OCI-M2 (cell line): ENCODE measurements around the gene PIK3C3.

ENCODE experiments used
- DNase-seq: peaks from one replicate; lab custom pipeline; 2025; ENCODE audit not compliant: unreplicated experiment; lab: John Stamatoyannopoulos, UW

PIK3C3 gene

DNA sequence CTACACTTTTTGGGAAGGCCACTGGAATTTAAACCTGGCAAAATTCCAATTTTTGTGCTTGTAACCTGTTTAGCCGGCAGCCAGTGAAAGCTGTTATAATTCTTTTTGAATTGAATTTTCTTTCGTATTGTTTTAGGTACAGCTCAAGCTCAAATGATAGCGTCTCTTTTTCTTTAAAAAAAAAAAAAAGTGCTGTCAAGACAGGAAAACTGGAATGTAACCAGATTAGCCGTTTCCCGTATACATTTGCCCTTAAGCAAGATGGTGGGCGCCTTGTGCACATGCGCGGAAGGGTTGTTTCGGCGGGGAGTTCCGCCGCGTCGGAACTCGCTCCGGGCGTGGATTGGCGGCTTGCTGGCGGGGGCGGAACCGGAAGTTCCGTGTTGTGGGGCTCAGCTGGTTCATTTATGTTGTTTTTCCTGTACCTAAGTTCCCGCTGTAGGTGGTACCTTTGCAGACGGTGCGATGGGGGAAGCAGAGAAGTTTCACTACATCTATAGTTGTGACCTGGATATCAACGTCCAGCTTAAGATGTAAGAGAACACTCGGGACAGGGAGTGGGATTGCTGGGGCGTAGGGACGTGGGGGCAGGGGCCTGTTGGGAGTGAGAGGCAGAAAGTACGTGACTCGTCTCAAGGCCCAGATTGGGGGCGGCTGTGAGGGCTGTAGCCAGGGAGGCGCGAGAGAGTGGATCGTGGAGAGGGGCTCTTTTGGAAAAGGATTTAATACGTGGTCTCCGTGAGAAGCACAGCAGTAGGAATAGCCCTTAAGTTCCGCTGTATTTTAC, at the start of gene PIK3C3:
TSS of gene PIK3C3 (plus strand) at position 408 of the 787 bp plus-strand sequence. CDS start at position 466, 58 bp downstream.
- DNase-seq, result peak; percentile 55

DNA sequence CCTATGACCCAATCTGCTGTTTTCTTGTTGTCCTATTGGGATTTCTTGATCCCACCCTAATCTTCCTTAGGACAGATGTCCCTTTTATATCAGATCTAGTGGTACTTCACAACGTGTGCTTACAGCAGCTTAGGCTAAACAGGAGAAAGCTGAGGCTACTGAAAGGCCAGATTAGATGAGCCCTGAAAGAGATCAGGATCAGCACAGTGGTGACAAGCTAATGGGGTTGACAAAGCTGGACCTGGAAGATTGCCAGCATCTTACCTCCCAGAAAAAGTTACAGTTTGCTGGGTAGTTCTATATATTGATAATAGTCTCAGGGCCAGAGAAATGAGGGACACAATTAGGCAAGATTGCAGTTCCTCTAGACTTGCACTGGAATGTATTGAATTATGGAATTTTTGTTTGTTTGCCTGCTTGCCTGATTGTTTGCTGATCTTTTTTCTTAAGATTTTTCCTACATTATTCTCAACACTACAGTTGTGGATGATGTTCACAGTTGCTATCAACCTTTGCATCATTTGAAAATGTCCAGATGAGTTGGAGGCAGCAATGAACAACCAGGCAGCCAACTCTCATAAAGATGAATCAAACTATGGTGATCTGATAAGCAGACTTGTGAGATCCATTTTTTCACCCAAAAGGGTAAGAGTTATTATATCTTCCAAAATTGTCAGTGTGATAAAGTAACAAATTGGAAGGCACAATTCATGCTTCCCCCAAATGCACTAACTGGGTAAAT, 49.1 kb upstream of the PIK3C3 start:
- DNase-seq, result no peak

DNA sequence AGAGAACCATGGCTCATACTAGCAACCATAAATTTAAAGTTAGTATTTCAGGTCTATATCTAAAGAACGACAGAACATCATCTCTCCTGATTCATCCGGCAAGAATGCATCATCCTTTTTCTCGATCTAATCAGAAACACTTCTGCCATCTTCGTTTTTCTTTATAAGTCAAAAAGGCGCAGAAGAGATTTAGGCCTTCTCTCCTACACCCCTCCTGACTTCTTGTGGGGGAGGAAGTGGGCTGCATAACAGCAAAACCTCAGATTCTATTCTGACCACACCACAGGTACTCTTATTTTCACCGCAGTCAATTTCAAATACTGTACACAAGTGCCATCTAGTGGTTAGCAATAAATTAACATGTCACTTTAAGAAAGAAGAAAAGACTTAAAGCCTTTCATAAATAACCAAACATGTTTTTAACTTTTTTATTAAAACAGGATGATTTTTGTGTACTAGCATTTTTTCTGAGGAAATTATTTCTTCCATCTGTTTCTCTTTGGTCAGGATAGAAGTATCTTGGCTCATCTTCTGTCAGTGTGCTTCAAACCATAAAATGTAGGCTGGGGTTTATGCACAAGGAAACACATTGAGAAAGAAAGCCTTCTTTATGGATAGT, 48.4 kb upstream of the PIK3C3 start:
- DNase-seq, result no peak

DNA sequence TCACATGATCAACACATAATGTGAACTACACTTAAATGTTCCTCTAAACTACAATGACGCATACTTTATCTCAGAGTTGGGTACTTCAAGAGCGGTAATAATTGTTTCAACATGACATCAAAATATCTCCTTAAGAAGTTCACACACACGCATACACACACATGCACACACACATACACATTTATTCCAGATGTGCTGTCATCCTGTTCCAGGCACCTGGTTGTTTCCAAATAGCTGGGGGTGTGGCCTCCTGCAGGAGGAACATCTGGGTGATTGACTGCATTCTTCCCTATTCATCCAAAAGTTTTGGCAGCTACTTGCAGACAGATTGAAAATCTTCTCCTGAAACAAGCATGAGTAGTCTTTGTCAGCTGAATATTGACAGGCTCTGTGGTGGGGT, 37.9 kb upstream of the PIK3C3 start:
- DNase-seq, result no peak

DNA sequence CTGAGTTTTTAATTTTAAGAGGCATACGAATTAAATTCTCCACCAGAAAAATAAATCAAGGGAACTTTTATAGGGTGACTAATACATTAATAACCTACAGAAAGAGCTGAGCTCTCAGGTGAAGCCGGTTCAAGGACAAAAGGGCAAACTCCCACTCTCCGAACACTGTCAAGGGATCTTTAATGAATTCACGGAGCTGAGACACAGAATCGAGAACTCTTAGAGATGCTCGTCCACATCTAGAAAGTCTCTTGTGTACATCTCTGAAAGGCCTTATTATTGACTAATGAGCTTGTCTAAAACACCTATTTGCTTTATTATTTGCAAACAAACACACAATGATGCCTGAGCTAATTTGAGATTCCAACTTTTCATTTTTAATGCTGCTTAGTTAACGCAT, 33.3 kb upstream of the PIK3C3 start:
- no peak for DNase-seq

DNA sequence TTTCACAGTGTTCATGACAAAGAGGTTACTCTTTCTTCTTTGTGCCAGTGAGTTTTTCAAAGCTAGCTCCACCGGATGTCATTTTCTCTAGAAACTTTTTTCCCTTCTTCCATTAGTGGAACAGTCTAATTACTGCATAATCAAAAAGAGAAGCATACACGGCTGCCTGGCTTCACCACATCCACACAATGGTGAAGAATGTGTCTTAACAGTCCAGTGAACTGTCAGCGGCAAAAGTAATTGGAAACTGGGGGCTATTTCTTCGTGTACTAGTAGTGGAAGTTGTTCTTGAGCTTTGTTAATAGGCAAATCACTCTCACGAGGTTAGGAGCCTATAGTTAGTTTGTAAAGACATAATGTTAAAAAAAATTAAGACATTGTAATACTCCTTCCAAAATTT, 32.9 kb upstream of the PIK3C3 start:
- DNase-seq, result no peak

DNA sequence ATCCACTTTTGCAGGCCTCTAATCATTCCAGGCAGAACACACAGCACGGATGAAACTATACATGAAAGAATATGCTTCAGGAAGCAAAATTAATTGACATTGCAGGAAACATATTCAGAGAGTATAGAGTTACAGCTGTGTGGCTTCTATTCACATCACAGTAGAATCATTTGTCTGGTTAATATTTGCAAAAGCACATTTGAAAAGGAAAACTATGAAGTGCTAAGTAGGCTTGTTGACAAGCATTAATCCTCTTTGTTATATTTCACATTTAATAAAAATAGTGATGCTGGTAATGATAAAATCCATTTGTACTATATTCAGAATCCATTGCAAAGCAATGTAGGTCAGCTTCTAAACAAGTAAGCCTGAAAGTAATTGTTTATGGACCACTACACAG, 32.2 kb upstream of the PIK3C3 start:
- DNase-seq, result no peak

DNA sequence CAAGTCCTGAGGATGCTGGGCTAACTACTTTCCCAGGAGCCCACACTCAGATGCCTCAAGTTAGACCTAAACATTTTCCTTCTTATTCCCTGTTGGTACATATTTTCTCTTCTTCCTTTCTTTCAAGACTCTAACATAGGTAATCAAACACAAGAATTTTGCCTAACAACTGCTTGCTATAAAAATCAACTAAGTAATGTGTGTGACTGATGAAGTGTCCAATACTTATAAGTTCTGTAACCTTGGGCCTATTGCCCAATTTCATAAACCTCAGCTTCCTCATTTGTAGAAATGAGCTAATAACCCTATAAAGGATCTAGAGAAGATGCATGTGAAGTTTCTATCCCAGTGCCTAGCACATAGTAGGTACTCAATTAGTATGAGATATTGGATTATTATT, 31.6 kb upstream of the PIK3C3 start:
- DNase-seq, result no peak

DNA sequence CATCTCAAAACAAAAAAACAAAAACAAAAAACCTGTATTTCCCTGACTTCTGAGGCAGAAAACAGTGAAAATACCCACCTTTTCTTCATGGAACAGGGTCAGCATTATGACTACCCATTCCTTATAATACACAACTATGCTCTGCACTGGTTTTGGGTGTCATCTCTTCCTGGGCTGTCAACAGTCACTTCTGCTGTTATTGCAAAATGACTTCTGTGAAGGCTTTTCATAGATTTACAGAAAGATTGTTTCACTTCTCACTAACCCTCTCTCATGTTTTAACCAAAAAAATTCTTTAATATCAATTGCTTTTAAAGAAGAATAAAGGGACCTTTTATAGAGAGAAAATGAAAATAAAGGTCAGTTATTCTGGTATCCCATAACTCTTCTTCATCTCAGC, 26.5 kb upstream of the PIK3C3 start:
- DNase-seq, result no peak

DNA sequence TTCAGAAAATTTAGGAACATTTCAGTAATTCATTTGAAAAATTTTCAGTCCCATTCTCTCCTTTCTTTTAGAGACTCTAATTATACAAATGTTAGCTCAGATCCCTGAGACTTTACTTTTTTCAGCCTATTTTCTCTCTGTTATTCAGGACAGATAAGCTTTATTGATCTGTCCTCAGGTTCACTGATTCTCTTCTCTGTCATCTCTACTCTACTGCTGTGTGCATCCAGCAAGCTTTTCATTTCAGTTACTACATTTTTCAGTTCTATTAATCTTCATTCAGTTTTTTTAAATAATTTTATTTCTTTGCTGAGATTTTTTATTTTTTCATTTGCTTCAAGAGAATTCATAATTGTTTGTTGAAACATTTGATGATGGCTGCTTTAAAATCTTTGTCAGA, 22.1 kb upstream of the PIK3C3 start:
- DNase-seq, result no peak

DNA sequence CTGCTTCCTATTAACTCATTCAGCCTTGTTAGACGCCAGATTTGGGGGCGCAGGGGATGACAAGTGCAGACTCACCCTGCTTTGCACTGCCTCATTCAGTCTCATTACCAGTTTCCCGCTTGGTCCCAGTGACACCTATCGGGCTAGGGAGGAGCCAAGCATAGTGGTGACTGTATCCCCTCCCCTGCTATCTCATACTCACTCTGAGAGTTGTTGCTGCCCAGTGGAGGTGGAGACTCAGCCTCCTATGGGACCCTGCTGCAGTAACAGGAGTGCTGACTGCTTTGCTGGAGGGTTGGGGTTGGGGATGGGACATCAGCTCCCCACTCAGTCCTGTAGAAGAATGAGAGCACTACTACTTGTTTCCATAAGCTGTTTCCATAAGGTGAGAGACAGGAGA, 21.3 kb upstream of the PIK3C3 start:
- no peak for DNase-seq

DNA sequence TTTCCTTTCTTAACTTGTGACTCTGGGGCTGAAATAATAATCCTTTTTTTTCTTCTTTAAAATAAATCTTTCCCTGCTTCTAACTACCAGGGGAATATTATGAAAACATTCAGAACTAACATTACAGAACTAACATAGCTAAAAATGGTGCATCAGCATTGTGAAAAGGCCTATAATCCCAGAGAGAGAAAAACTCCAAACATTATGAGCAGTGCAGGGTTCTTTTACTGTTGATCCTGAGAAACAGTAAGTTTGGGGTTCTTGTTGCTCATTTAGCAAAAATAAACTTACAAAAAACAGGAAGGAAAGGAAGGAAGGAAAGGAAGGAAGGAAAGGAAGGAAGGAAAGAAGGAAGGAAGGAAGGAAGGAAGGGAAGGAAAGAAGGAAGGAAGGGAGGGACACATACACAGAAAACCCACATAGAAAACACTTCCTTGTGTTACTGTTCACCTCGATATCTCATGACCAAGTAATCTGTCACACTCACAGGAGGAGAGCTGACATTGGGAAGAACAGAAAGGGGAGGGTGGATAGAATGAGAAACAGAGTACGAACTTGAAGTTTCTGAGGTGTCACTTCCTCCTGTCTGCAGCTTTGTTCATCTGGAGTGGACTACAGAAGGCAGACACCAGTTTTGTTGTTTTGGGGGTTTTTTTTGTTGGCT, 18.4 kb upstream of the PIK3C3 start:
- no peak for DNase-seq

DNA sequence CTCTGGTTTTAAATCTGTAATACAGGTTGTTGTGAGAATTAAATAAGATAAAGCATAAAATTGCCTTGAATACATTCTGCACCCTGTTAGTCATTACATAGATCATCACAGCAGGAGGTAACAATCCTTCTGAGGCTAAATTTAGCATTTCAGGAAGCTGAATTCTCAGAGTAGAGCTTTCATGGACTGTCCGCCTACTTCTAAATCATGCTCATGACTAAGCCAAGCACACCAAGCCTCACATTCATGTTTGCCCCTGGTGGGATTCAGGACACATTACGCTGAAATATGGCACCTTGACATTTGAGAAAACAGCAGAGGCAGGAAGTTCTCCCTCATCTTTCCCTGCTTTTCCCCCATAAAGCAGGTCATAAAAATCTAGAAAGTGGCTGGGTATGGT, 16.6 kb upstream of the PIK3C3 start:
- DNase-seq, result no peak

DNA sequence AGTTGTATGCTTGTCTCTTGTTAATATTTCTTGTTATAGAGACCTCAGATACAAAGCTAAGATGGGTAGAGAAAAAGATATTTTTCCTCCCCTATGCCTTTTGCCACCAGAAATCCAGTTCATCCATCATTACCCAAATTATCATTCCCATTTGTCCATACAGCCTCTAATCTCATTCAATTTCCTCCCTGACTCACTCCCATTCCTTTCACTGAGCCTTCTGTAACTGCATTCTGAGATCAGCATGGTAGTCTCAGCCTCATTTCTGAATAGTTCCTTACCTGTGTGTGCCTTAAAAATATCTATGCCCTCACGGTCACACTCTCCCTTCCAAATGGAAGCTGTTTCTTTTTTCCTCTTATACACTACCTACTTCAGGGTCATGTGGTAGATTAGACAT, 15.7 kb upstream of the PIK3C3 start:
- no peak for DNase-seq

DNA sequence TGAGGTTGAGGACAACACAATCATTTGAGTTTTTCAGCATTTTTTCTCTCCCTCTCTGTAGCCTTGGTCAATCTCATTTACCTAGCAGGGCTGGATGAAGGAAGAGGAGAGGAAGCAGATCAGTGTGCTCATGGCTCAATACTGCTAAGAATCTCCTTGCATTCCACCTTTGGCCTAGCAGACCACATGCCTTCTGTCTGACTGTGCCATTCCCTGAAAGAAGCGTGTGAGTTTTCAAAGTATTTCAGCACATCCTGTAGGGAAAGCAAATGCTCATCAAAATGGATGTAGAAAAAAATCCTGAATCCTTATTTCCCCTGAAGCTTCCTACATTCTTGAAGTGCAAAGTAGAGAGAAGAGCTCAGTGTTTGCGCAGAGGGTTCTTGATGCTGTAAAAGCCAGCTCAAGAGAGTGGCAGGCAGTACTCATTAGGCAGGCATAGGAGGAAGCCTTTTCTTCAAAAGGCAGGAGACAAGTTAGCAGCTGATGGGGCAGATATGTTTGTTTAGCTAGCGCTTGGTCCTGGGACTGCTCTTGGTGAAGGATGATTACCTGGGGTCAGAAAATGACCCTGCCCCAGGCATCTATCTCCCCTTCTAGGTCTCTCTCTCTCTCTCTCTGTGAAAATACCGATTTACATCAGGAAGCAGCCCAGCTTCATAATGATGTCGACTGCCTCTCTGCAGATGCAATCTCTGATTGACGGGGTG, 14.4 kb upstream of the PIK3C3 start:
- DNase-seq, result no peak

DNA sequence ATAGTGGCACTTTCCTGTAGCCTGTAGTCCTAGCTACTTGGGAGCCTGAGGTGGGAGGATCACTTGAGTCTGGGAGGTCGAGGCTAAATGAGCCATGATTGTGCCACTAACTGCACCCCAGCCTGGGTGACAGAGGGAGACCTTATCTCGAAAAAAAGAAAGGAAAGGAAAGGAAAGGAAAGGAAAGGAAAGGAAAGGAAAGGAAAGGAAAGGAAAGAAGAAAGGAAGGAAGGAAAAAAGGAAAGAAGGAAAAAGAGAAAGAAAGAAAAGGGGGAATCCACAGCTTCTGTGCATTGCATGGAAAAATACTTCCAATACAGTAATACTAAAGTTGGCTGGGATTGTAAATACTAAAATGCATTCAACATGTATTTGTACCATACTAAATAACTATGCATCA, 12.8 kb upstream of the PIK3C3 start:
- no peak for DNase-seq

DNA sequence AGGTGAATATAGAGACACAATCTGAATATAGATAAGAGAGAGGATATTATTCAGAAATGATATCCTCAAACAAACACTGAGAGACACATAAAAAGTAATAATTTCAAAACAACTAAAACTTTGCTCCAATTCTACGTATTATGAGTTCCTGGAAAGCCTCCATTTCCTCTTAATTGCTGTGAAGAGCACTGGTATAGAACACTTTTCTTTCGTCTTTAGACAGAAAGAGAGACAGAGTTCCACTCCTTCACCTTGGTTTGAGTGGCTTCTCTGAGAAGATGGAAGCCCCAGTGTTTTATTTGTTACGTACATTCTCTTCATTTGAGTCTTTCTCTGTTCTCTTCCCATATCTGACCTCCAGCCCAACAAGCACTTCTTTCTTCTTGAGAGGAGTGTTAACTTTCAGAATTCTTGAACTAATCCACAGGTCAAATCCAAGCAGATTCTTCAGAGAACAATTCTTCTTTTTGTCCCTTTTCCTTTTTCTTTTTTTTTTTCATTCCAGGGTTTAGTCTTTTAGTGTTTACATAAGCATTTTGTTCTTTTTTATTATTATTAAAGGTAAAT, 6.4 kb upstream of the PIK3C3 start:
- DNase-seq, result no peak

DNA sequence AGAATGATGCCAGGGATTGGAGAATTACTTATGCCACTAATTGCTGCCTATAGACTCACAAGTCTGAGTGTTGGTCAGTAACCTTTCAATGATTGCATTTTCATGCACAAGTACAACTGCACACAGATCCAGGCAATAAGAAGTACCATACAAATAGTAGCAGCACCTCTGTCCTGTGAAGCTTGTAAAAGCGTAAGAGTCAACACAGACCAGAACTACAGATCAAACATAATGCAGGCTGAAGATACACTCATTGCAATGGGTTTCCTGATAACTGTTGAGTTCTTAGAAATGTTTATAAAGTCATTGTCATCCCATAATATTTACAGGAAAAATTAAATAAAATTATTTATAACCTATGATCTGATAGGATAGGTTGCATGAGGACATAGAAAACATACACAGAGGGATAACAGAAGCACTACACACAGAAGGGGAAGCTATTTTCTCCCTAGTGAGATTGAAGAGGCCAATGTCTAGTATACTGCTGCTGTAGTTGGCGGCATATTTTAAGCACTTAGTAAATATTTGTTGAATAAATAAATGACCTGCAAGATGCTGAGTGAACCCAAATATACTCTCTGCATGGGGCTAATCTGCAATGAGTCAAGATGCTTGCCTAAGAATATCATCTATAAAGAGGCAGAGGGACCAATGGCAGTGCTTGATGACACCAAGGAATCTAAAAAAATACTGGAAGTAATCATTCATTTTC, 5.7 kb upstream of the PIK3C3 start:
- no peak for DNase-seq

DNA sequence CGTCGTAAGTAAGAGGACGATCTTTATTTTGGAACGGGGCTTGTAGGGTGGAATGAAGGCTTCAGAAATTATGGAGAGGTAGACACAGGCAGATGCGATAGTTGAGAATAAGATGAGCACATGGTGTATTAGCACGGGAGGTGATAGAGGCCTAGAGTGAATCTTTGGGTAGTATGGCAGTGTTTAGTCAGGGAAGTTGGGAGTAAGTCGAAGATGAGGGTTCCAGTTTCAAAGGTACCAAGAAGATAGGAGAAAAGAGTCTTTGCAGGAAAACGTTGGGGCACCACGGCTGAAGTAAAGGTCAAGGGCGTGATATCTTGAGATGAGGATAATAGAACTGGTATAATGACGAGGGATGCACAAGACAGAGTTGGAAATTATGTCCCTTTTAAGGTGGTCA, 654 bp downstream of the PIK3C3 start:
- DNase-seq, result no peak

DNA sequence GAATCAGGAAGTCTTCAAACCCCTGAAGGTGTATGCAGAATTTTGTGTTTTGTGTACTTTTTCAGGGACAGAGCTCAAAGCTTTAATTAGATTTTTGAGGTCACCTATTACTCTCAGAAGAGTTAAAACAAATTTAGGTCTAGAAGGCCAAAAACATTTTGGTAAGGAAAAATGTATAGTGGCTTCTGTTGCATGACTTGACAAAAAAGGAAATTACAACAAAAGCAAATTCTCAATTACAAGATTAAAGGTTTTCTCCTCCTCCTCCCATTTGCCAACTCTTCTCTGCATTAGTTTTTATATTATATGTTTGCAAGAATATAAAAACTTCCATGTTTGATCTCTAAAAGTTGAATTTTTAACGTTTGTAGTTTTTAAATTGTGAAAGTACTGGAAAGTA, 4.0 kb downstream of the PIK3C3 start:
- DNase-seq, result no peak
